ENCODE measurements around the gene COA5.

COA5 gene

GRCh38 chr2:98617149-98617548 lies 8.8 kb upstream of the COA5 start:
- no peak for TF ChIP-seq TAF1 (IDR thresholded peaks at IDR 0.05; ENCODE audit: borderline replicate concordance, insufficient read depth, low read length)
- no peak for TF ChIP-seq REST (IDR thresholded peaks at IDR 0.05; ENCODE audit: insufficient read depth in 1 of 2, low read depth in 2 of 2, low read length in 2 of 2)
- no peak for TF ChIP-seq FOXP2 (optimal IDR thresholded peaks at IDR 0.05; ENCODE audit: borderline replicate concordance, extremely low read depth, extremely low read length, insufficient read depth)
- no peak for TF ChIP-seq POLR2AphosphoS5 (IDR thresholded peaks at IDR 0.05; ENCODE audit: low read depth, low read length)
- no peak for TF ChIP-seq SIN3A (IDR thresholded peaks at IDR 0.05; ENCODE audit: borderline replicate concordance, insufficient read depth, low read length)

- TF ChIP-seq FOXP2 (optimal IDR thresholded peaks at IDR 0.05; ENCODE audit: borderline replicate concordance, extremely low read depth, extremely low read length, insufficient read depth) (no peak), REST (IDR thresholded peaks at IDR 0.05; ENCODE audit: insufficient read depth in 1 of 2, low read depth in 2 of 2, low read length in 2 of 2) (no peak), TAF1 (IDR thresholded peaks at IDR 0.05; ENCODE audit: borderline replicate concordance, insufficient read depth, low read length) (no peak), SIN3A (IDR thresholded peaks at IDR 0.05; ENCODE audit: borderline replicate concordance, insufficient read depth, low read length) (no peak), POLR2AphosphoS5 (IDR thresholded peaks at IDR 0.05; ENCODE audit: low read depth, low read length) (no peak)
These were observed 7.2 kb upstream of the COA5 start for GRCh38 chr2:98615481-98615880.

GRCh38 chr2:98614024-98614739 lies 5.9 kb upstream of the COA5 start:
- TF ChIP-seq TAF1 (IDR thresholded peaks at IDR 0.05; ENCODE audit: borderline replicate concordance, insufficient read depth, low read length) (no peak), REST (IDR thresholded peaks at IDR 0.05; ENCODE audit: insufficient read depth in 1 of 2, low read depth in 2 of 2, low read length in 2 of 2) (no peak), SIN3A (IDR thresholded peaks at IDR 0.05; ENCODE audit: borderline replicate concordance, insufficient read depth, low read length) (no peak), FOXP2 (optimal IDR thresholded peaks at IDR 0.05; ENCODE audit: borderline replicate concordance, extremely low read depth, extremely low read length, insufficient read depth) (no peak), POLR2AphosphoS5 (IDR thresholded peaks at IDR 0.05; ENCODE audit: low read depth, low read length) (no peak)

- no peak for TF ChIP-seq REST (IDR thresholded peaks at IDR 0.05; ENCODE audit: insufficient read depth in 1 of 2, low read depth in 2 of 2, low read length in 2 of 2)
- TF ChIP-seq FOXP2 (optimal IDR thresholded peaks at IDR 0.05; ENCODE audit: borderline replicate concordance, extremely low read depth, extremely low read length, insufficient read depth) = no peak
- no peak for TF ChIP-seq TAF1 (IDR thresholded peaks at IDR 0.05; ENCODE audit: borderline replicate concordance, insufficient read depth, low read length)
- TF ChIP-seq POLR2AphosphoS5 (IDR thresholded peaks at IDR 0.05; ENCODE audit: low read depth, low read length) = no peak
- TF ChIP-seq SIN3A (IDR thresholded peaks at IDR 0.05; ENCODE audit: borderline replicate concordance, insufficient read depth, low read length) = no peak
These were observed 771 bp upstream of the COA5 start for GRCh38 chr2:98608962-98609604.

Data from PFSK-1 (cell line).